K562 (cell line): Measurements from ENCODE around the gene ZNF804A. TPM values are rescaled to one million over a fixed set of nuclear protein-coding genes. Genes with fewer than 3 reads are reported as not detected.

ENCODE experiments used
- ATAC-seq: fragments of 200-7000 bp; cut with Tn5 transposase; 3 replicates; pipeline ENCODE4 v1.9.1; 2020; ENCODE audit warnings: moderate library complexity
- BruUV-seq: library from RNA; stranded (reverse); fragments of 400-500 nt; replicated peaks from 2 replicates; lab custom pipeline; 2021; lab: Mats Ljungman, UMichigan
- CTCF ChIA-PET: fragments of 300-600 bp; formaldehyde crosslinking; extraction: SDS; loops from one replicate; lab custom pipeline; 2021; ENCODE audit warnings: low intra/inter-chr PET ratio; lab: Yijun Ruan, JAX
- POLR2A ChIA-PET: fragments of 300-600, 350-650 bp; sonication (Branson Sonifier 250); formaldehyde crosslinking; extraction: SDS; loops from one replicate; lab custom pipeline; 2021; ENCODE audit warnings: antibody characterized with exemption, inconsistent platforms; lab: Yijun Ruan, JAX
- DNase-seq, 4 experiments: peaks; one replicate each; pipeline versions ENCODE4 v3.0.0 to v3.0.0-alpha.2; 2011 to 2018; ENCODE audit warnings: low spot score in 3 of 4, mixed read lengths in 3 of 4; ENCODE audit errors: extremely low read depth in 1 of 4
- FAIRE-seq: peaks from 2 replicates; lab custom pipeline; 2011; peaks lifted over from hg19 to GRCh38; lab: Jason Lieb, UNC
- H2AFZ ChIP-seq: 2 replicates; pipeline ENCODE4 v1.6.0; 2011; ENCODE audit warnings: low read depth, low read length, control low read depth, inconsistent platforms
- H3K27ac ChIP-seq: fragments of 200-600 bp; 3 replicates; pipeline ENCODE4 v1.8.0; 2011; ENCODE audit warnings: low read depth, mild to moderate bottlenecking, control low read depth, inconsistent platforms, low read length, moderate library complexity, mixed read lengths; ENCODE audit errors: extremely low read depth
- H3K27me3 ChIP-seq, 2 experiments: fragments of 300-600 bp in 1 of 2; 2 replicates in 1 of 2; 3 replicates in 1 of 2; pipeline versions ENCODE4 v1.6.0 to v1.8.0; 2011; ENCODE audit warnings: inconsistent platforms in 2 of 2, low read length in 2 of 2, mild to moderate bottlenecking in 1 of 2, mixed read lengths in 1 of 2, moderate library complexity in 1 of 2; ENCODE audit not compliant: control insufficient read depth in 2 of 2, insufficient read depth in 2 of 2
- H3K36me3 ChIP-seq: fragments of 300-600 bp; 3 replicates; pipeline ENCODE4 v1.8.0; 2011; ENCODE audit warnings: mild to moderate bottlenecking, low read length, inconsistent platforms; ENCODE audit not compliant: control insufficient read depth, insufficient read depth
- H3K4me1 ChIP-seq, 2 experiments: fragments of 200-600 bp in 1 of 2; replicated peaks in 1 of 2; 2 replicates in 1 of 2; 3 replicates in 1 of 2; pipeline versions ENCODE4 v1.5.1 to v1.8.0; 2011; ENCODE audit warnings: inconsistent platforms in 2 of 2, low read length in 2 of 2, mild to moderate bottlenecking in 1 of 2, mixed read lengths in 1 of 2, moderate library complexity in 1 of 2; ENCODE audit not compliant: control insufficient read depth in 2 of 2, insufficient read depth in 2 of 2
- H3K4me2 ChIP-seq: 2 replicates; pipeline ENCODE4 v1.6.1; 2011; ENCODE audit warnings: low read length, control low read depth, inconsistent platforms, mixed read lengths; ENCODE audit not compliant: insufficient read depth
- H3K4me3 ChIP-seq: fragments of 200-600 bp; sonication (generic), shearing (Covaris generic); 2 replicates; pipeline ENCODE4 v1.5.1; 2016; ENCODE audit warnings: control low read depth, inconsistent platforms
- H3K79me2 ChIP-seq: fragments of 200-600 bp; 3 replicates; pipeline ENCODE4 v1.8.0; 2011; ENCODE audit warnings: low read length, inconsistent platforms; ENCODE audit not compliant: control insufficient read depth, insufficient read depth
- H3K9ac ChIP-seq, 2 experiments: 2 replicates each; pipeline versions ENCODE4 v1.6.0 to v1.6.1; 2011; ENCODE audit warnings: low read depth in 2 of 2, low read length in 2 of 2, control low read depth in 1 of 2, inconsistent platforms in 1 of 2, mild to moderate bottlenecking in 1 of 2, mixed read lengths in 1 of 2; ENCODE audit not compliant: insufficient read depth in 1 of 2
- H3K9me1 ChIP-seq: one replicate; pipeline ENCODE4 v1.6.0; 2011; ENCODE audit warnings: inconsistent platforms, mild to moderate bottlenecking, low read length, moderate library complexity; ENCODE audit not compliant: control insufficient read depth, insufficient read depth
- H3K9me3 ChIP-seq: replicated peaks from 2 replicates; pipeline ENCODE4 v1.5.1; 2011; ENCODE audit warnings: low read depth, low read length, inconsistent platforms; ENCODE audit not compliant: control insufficient read depth, insufficient read depth
- H4K20me1 ChIP-seq: replicated peaks from 2 replicates; pipeline ENCODE4 v1.6.1; 2011; ENCODE audit warnings: low read length, inconsistent platforms, mixed read lengths; ENCODE audit not compliant: control insufficient read depth, insufficient read depth
- ADNP ChIP-seq: fragments of 200-800 bp; sonication (Bioruptor generic); IDR thresholded peaks from 2 replicates; pipeline ENCODE4 v1.6.1; 2016; ENCODE audit warnings: missing genetic modification characterization, missing compliant biosample characterization
- CHCHD3 ChIP-seq: fragments of 250-450 bp; sonication (Bioruptor Pico); IDR thresholded peaks from 2 replicates; pipeline ENCODE4 v2.1.2; 2022; ENCODE audit warnings: mild to moderate bottlenecking
- CREB3L1 ChIP-seq: fragments of 450-650 bp; IDR thresholded peaks from 2 replicates; pipeline ENCODE4 v1.6.1; 2014; ENCODE audit warnings: low read depth, mild to moderate bottlenecking, moderate library complexity, borderline replicate concordance
- CTCF ChIP-seq, 3 experiments: IDR thresholded peaks in 2 of 3; conservative IDR thresholded peaks in 1 of 3; 2 replicates each; pipeline ENCODE4 v1.5.1; 2011 to 2012; ENCODE audit warnings: low read length in 3 of 3, mild to moderate bottlenecking in 3 of 3, control low read depth in 2 of 3, improper control_type of control experiment in 1 of 3, inconsistent platforms in 1 of 3, low read depth in 1 of 3, mixed read lengths in 1 of 3, moderate library complexity in 1 of 3; ENCODE audit not compliant: insufficient read depth in 2 of 3
- ESRRB ChIP-seq: fragments of 250-450 bp; sonication (Bioruptor Pico); IDR thresholded peaks from 2 replicates; pipeline ENCODE4 v1.5.0; 2020; ENCODE audit warnings: mild to moderate bottlenecking, moderate library complexity, borderline replicate concordance
- EZH2 ChIP-seq: IDR thresholded peaks from 2 replicates; pipeline ENCODE4 v1.6.1; 2012; ENCODE audit warnings: low read depth, mild to moderate bottlenecking, inconsistent platforms, low read length, borderline replicate concordance
- HDAC8 ChIP-seq: fragments of 450-650 bp; IDR thresholded peaks from 2 replicates; pipeline ENCODE4 v1.6.1; 2016; ENCODE audit warnings: mild to moderate bottlenecking, missing genetic modification characterization, moderate library complexity, missing compliant biosample characterization
- NFIX ChIP-seq: fragments of 250-450 bp; sonication (Bioruptor Pico); IDR thresholded peaks from 2 replicates; pipeline ENCODE4 v1.4.0; 2020; ENCODE audit warnings: low read depth, mild to moderate bottlenecking, moderate library complexity
- NRF1 ChIP-seq, 2 experiments: fragments of 450-650 bp; IDR thresholded peaks in 1 of 2; conservative IDR thresholded peaks in 1 of 2; 2 replicates each; pipeline ENCODE4 v1.6.1; 2014; ENCODE audit warnings: mild to moderate bottlenecking in 2 of 2
- RNF219 ChIP-seq: fragments of 250-450 bp; sonication (Bioruptor Pico); IDR thresholded peaks from 2 replicates; pipeline ENCODE4 v1.5.0; 2022; ENCODE audit warnings: mild to moderate bottlenecking
- ZNF609 ChIP-seq: sonication (generic); formaldehyde crosslinking; IDR thresholded peaks from 2 replicates; pipeline ENCODE4 v1.8.1; 2023; ENCODE audit warnings: missing genetic modification reagents, mild to moderate bottlenecking, borderline replicate concordance
- WGBS: fragments of 100-300 bp; shearing (Covaris generic); methylation state at CpG from one replicate; pipeline ENCODE4 v1.1.6; 2016; ENCODE audit warnings: low coverage, mixed read lengths; ENCODE audit not compliant: insufficient coverage; ENCODE audit errors: missing lambda C conversion rate; 5-methylcytosine and 5-hydroxymethylcytosine counted together
- in situ Hi-C: fragments of 300-500 bp; cut with MboI; formaldehyde crosslinking; loops from 4 replicates; pipeline ENCODE4 v1.15.0; 2018; ENCODE audit warnings: inconsistent platforms, mixed read lengths
- intact Hi-C: fragments of 100-400 bp; cut with micrococcal nuclease; formaldehyde crosslinking; loops from 2 replicates; pipeline ENCODE4 v1.14.2; 2022
- polyA plus RNA-seq, 8 experiments: library from polyadenylated mRNA; depleted of rRNA in 4 of 8; stranded (reverse) in 5 of 8; unstranded in 3 of 8; fragments of >200 nt; fragmentation: Nextera tagmentation in 2 of 8; fragmentation: Illumina TruSeq in 1 of 8; extraction: Ambion mirVana in 2 of 8; extraction: Trizol in 1 of 8; gene quantifications; 2 replicates each; pipeline versions ENCODE4 v1.2.1 to v1.2.3, GENCODE V29; 2011 to 2014; ENCODE audit warnings: inconsistent platforms in 1 of 8, missing spikeins in 1 of 8
- total RNA-seq, 7 experiments: library from RNA; depleted of rRNA in 6 of 7; stranded (reverse); fragments of >200 nt in 6 of 7; fragmentation: Illumina TruSeq in 2 of 7; extraction: Trizol in 2 of 7; gene quantifications; 2 replicates each; pipeline versions ENCODE4 v1.2.1 to v1.2.3, GENCODE V29; 2011 to 2021; ENCODE audit warnings: low replicate concordance in 1 of 7

The ZNF804A gene
- total and polyA plus RNA-seq, 9 of the 15 experiments (the other 6 are each of a cell fraction or from before 2014, with no cell fraction given) = 0.01 to 1.2 (median 0.73) TPM

- H4K20me1 ChIP-seq = no peaks in the 10 kb centered on the region
- H3K36me3 ChIP-seq = no peaks in the 10 kb centered on the region
- H3K79me2 ChIP-seq = no peaks in the 10 kb centered on the region
- no peak overlapping the region for H3K4me3 ChIP-seq
- CTCF ChIA-PET = no interaction called here
- ATAC-seq (no peak), FAIRE-seq (no peak), DNase-seq (no peak)
- H3K9me3 ChIP-seq = peaks cover 2% of the 10 kb centered on the region; the same call in 1 of the 2 replicates
- H3K9ac ChIP-seq = no peak overlapping the region
- 3% methylated on average over 2 of the region's 2 CpGs for WGBS
- intact Hi-C loops = no loop called here
- POLR2A ChIA-PET = no interaction called here
- in situ Hi-C loops = no loop called here
- no TSS peak for BruUV-seq
- no peaks in the 10 kb centered on the region for H3K27me3 ChIP-seq
- no peaks in the 10 kb centered on the region for H3K9me1 ChIP-seq
- no peak overlapping the region for H3K4me2 ChIP-seq
- no peak overlapping the region for H3K27ac ChIP-seq
- no peaks in the 10 kb centered on the region for H3K4me1 ChIP-seq
- no peak overlapping the region for H2AFZ ChIP-seq
- no peak for TF ChIP-seq CHCHD3 (CRISPR knock-in tag)
- TF ChIP-seq CREB3L1 = no peak
- TF ChIP-seq ADNP (tag) = no peak
- no peak for TF ChIP-seq CTCF (IDR thresholded peaks at IDR 0.05 in 2 of 3, conservative IDR thresholded peaks at IDR 0.05 in 1 of 3; ENCODE audit: insufficient read depth in 2 of 3, low read depth in 1 of 3, low read length in 3 of 3)
- TF ChIP-seq RNF219 (CRISPR knock-in tag) = no peak
- TF ChIP-seq NRF1 (conservative IDR thresholded peaks at IDR 0.05 in 1 of 2, IDR thresholded peaks at IDR 0.05 in 1 of 2) = no peak
- no peak for TF ChIP-seq ZNF609 (CRISPR knock-in tag)
- TF ChIP-seq ESRRB (CRISPR knock-in tag) = no peak
- TF ChIP-seq HDAC8 (tag) = no peak
- TF ChIP-seq NFIX (CRISPR knock-in tag) = no peak
- TF ChIP-seq EZH2 = no peak
Observed at GRCh38 chr2:184824597-184824996, 226.3 kb downstream of the ZNF804A start.
